ENCODE data around the gene MZF1. TPM values are rescaled to one million over a fixed set of nuclear protein-coding genes. Genes with fewer than 3 reads are reported as not detected.

The MZF1 gene
- total RNA-seq, 1 experiment from 2014 or later: 20.4 TPM

- no peak for DNase-seq
- Histone ChIP-seq H3K36me3 (ENCODE audit: control insufficient read depth, insufficient read depth, low read length) (peaks cover 23% of the 10 kb centered on the region), H3K27me3 (replicated peaks; ENCODE audit: control insufficient read depth, insufficient read depth, low read length) (no peaks in the 10 kb centered on the region), H3K4me1 (peaks cover 16% of the 10 kb centered on the region), H3K4me3 (ENCODE audit: low read depth, low read length) (no peak overlapping the region), H3K9me3 (no peaks in the 10 kb centered on the region)
- Mint-ChIP-seq H3K36me3 (ENCODE audit: insufficient read depth, unreplicated experiment) (peaks cover 98% of the 10 kb centered on the region), H3K4me3 (ENCODE audit: unreplicated experiment) (no peak overlapping the region), H3K27ac (ENCODE audit: unreplicated experiment) (no peak overlapping the region), H3K9me3 (ENCODE audit: unreplicated experiment) (no peaks in the 10 kb centered on the region), H3K27me3 (ENCODE audit: insufficient read depth, unreplicated experiment) (no peaks in the 10 kb centered on the region), H3K4me1 (ENCODE audit: low read depth, unreplicated experiment) (peaks cover 36% of the 10 kb centered on the region)
- ChIA-PET POLR2A (no interaction called here), CTCF (no interaction called here)
- intact Hi-C loops (cut with micrococcal nuclease; ENCODE audit: unreplicated experiment): no loop called here
- BruUV-seq (replicated peaks): no TSS peak
- no peak for TF ChIP-seq CTCF (IDR thresholded peaks at IDR 0.05; ENCODE audit: insufficient read depth in 1 of 2, low read depth in 1 of 2, low read length in 1 of 2, severe bottlenecking in 1 of 2, unreplicated experiment in 1 of 2)
Measured at GRCh38 chr19:58549664-58550361, 23.3 kb downstream of the MZF1 start.

- POLR2A ChIA-PET: no interaction called here
- peaks cover 28% of the 10 kb centered on the region for H3K4me1 Mint-ChIP-seq (ENCODE audit: low read depth, unreplicated experiment)
- CTCF ChIA-PET: no interaction called here
- no TSS peak for BruUV-seq (replicated peaks)
- Histone ChIP-seq H3K27me3 (replicated peaks; ENCODE audit: control insufficient read depth, insufficient read depth, low read length) (no peaks in the 10 kb centered on the region), H3K36me3 (ENCODE audit: control insufficient read depth, insufficient read depth, low read length) (peaks cover 23% of the 10 kb centered on the region), H3K9me3 (no peaks in the 10 kb centered on the region), H3K4me3 (ENCODE audit: low read depth, low read length) (no peak overlapping the region), H3K4me1 (peaks cover 16% of the 10 kb centered on the region)
- no peak for TF ChIP-seq CTCF (IDR thresholded peaks at IDR 0.05; ENCODE audit: insufficient read depth in 1 of 2, low read depth in 1 of 2, low read length in 1 of 2, severe bottlenecking in 1 of 2, unreplicated experiment in 1 of 2)
- H3K9me3 Mint-ChIP-seq (ENCODE audit: unreplicated experiment): no peaks in the 10 kb centered on the region
- H3K27me3 Mint-ChIP-seq (ENCODE audit: insufficient read depth, unreplicated experiment): no peaks in the 10 kb centered on the region
- H3K27ac Mint-ChIP-seq (ENCODE audit: unreplicated experiment): no peak overlapping the region
- no peak overlapping the region for H3K4me3 Mint-ChIP-seq (ENCODE audit: unreplicated experiment)
- peaks cover 97% of the 10 kb centered on the region for H3K36me3 Mint-ChIP-seq (ENCODE audit: insufficient read depth, unreplicated experiment)
- no peak for DNase-seq
- intact Hi-C loops (cut with micrococcal nuclease; ENCODE audit: unreplicated experiment): no loop called here
Measured at GRCh38 chr19:58548859-58549663, 24.1 kb downstream of the MZF1 start.

GRCh38 chr19:58547323-58548312 is 25.5 kb downstream of the MZF1 start:
- CTCF ChIA-PET: no interaction called here
- peaks cover 89% of the 10 kb centered on the region for H3K36me3 Mint-ChIP-seq (ENCODE audit: insufficient read depth, unreplicated experiment)
- intact Hi-C loops (cut with micrococcal nuclease; ENCODE audit: unreplicated experiment): no loop called here

More at GRCh38 chr19:58547323-58548312, 25.5 kb downstream of the MZF1 start:
- Histone ChIP-seq H3K9me3 (no peaks in the 10 kb centered on the region), H3K4me1 (peaks cover 11% of the 10 kb centered on the region), H3K4me3 (ENCODE audit: low read depth, low read length) (no peak overlapping the region), H3K36me3 (ENCODE audit: control insufficient read depth, insufficient read depth, low read length) (peaks cover 23% of the 10 kb centered on the region), H3K27me3 (replicated peaks; ENCODE audit: control insufficient read depth, insufficient read depth, low read length) (no peaks in the 10 kb centered on the region)
- TF ChIP-seq CTCF (IDR thresholded peaks at IDR 0.05; ENCODE audit: insufficient read depth in 1 of 2, low read depth in 1 of 2, low read length in 1 of 2, severe bottlenecking in 1 of 2, unreplicated experiment in 1 of 2): no peak
- Mint-ChIP-seq H3K4me3 (ENCODE audit: unreplicated experiment) (no peak overlapping the region), H3K27ac (ENCODE audit: unreplicated experiment) (no peak overlapping the region), H3K9me3 (ENCODE audit: unreplicated experiment) (no peaks in the 10 kb centered on the region), H3K27me3 (ENCODE audit: insufficient read depth, unreplicated experiment) (peaks cover 6% of the 10 kb centered on the region), H3K4me1 (ENCODE audit: low read depth, unreplicated experiment) (peaks cover 17% of the 10 kb centered on the region)
- POLR2A ChIA-PET: no interaction called here
- no peak for DNase-seq
- no TSS peak for BruUV-seq (replicated peaks)
